ENCODE results near the gene PGAM2.

Gene PGAM2

GRCh38 chr7:44067064-44067951 is 1.9 kb upstream of the PGAM2 start:
- no peak for DNase-seq

GRCh38 chr7:44066494-44067063 is 1.2 kb upstream of the PGAM2 start:
- no peak for DNase-seq

- no peak for DNase-seq
These were observed 719 bp upstream of the PGAM2 start for GRCh38 chr7:44066111-44066460.

- DNase-seq, result no peak
These were observed 456 bp downstream of the PGAM2 start for GRCh38 chr7:44064791-44065430.

GRCh38 chr7:44063894-44064651 is 1.3 kb downstream of the PGAM2 start:
- DNase-seq, result no peak

- no peak for DNase-seq
These were observed 1.8 kb downstream of the PGAM2 start for GRCh38 chr7:44063547-44063893.

GRCh38 chr7:44062903-44063295 is 2.5 kb downstream of the PGAM2 start:
- no peak for DNase-seq

- DNase-seq, result no peak
These were observed 3.0 kb downstream of the PGAM2 start for GRCh38 chr7:44062180-44062902.

GRCh38 chr7:44061645-44062179 is 3.7 kb downstream of the PGAM2 start:
- DNase-seq, result no peak

GRCh38 chr7:44060948-44061644 is 4.3 kb downstream of the PGAM2 start:
- no peak for DNase-seq

- DNase-seq, result no peak
These were observed 5.0 kb downstream of the PGAM2 start for GRCh38 chr7:44060091-44060947.

- no peak for DNase-seq
These were observed 5.9 kb downstream of the PGAM2 start for GRCh38 chr7:44059219-44060090.

- DNase-seq, result no peak
These were observed 6.6 kb downstream of the PGAM2 start for GRCh38 chr7:44058759-44059218.

GRCh38 chr7:44057849-44058758 is 7.3 kb downstream of the PGAM2 start:
- DNase-seq, result no peak

- no peak for DNase-seq
These were observed 8.1 kb downstream of the PGAM2 start for GRCh38 chr7:44057181-44057848.

GRCh38 chr7:44056681-44057080 is 8.7 kb downstream of the PGAM2 start:
- DNase-seq, result no peak

Data from anterior cingulate cortex (tissue), 58 donors.